Calu3 (cell line): ENCODE data around the gene RGS18. TPM values are rescaled to one million over a fixed set of nuclear protein-coding genes. Genes with fewer than 3 reads are reported as not detected.

ENCODE experiments used
- BruUV-seq: library from RNA; stranded (reverse); fragments of 400-500 nt; replicated peaks from 2 replicates; lab custom pipeline; 2021; lab: Mats Ljungman, UMichigan
- CTCF ChIA-PET: fragments of 300-600 bp; sonication (Branson Sonifier 250); formaldehyde crosslinking; loops from one replicate; lab custom pipeline; 2022; ENCODE audit warnings: antibody characterized with exemption; lab: Charles Lee
- DNase-seq: peaks from one replicate; pipeline ENCODE4 v3.0.0; 2022
- H3K27ac Mint-ChIP-seq: one replicate; pipeline ENCODE4 v1.8.0; 2022; ENCODE audit warnings: mixed read lengths; ENCODE audit not compliant: unreplicated experiment
- H3K27me3 Mint-ChIP-seq: one replicate; pipeline ENCODE4 v1.8.0; 2022; ENCODE audit warnings: mixed read lengths; ENCODE audit not compliant: unreplicated experiment
- H3K36me3 Mint-ChIP-seq: one replicate; pipeline ENCODE4 v1.8.0; 2022; ENCODE audit warnings: mild to moderate bottlenecking, moderate library complexity, mixed read lengths; ENCODE audit not compliant: insufficient read depth, unreplicated experiment
- H3K4me1 Mint-ChIP-seq: one replicate; pipeline ENCODE4 v1.8.0; 2022; ENCODE audit warnings: mild to moderate bottlenecking, low read depth, mixed read lengths; ENCODE audit not compliant: unreplicated experiment
- H3K4me3 Mint-ChIP-seq: one replicate; pipeline ENCODE4 v1.8.0; 2022; ENCODE audit warnings: mild to moderate bottlenecking, low read depth, moderate library complexity, mixed read lengths; ENCODE audit not compliant: unreplicated experiment
- H3K9me3 Mint-ChIP-seq: one replicate; pipeline ENCODE4 v1.8.0; 2022; ENCODE audit warnings: low read depth, mixed read lengths; ENCODE audit not compliant: unreplicated experiment
- CTCF ChIP-seq: fragments of 200-600 bp; IDR thresholded peaks from one replicate; pipeline ENCODE4 v1.8.0; 2022; ENCODE audit warnings: antibody characterized with exemption; ENCODE audit not compliant: unreplicated experiment
- intact Hi-C: fragments of 100-400 bp; cut with micrococcal nuclease; formaldehyde crosslinking; loops from one replicate; pipeline ENCODE4 v1.10.0; 2022; ENCODE audit not compliant: unreplicated experiment
- total RNA-seq: library from RNA; stranded (reverse); gene quantifications from 2 replicates; pipeline ENCODE4 v1.2.3, GENCODE V29; 2022

The RGS18 gene
- total RNA-seq, 1 experiment from 2014 or later = not detected

GRCh38 chr1:192232817-192233417 lies 74.7 kb downstream of the RGS18 start:
- CTCF ChIA-PET = no interaction called here
- Mint-ChIP-seq H3K4me1 (no peaks in the 10 kb centered on the region), H3K27me3 (no peaks in the 10 kb centered on the region), H3K27ac (no peak overlapping the region), H3K4me3 (no peak overlapping the region), H3K36me3 (no peaks in the 10 kb centered on the region), H3K9me3 (peaks cover 2% of the 10 kb centered on the region)
- DNase-seq = no peak
- TF ChIP-seq CTCF = no peak
- intact Hi-C loops = no loop called here
- no TSS peak for BruUV-seq

GRCh38 chr1:192235127-192235526 lies 76.9 kb downstream of the RGS18 start:
- H3K27me3 Mint-ChIP-seq = no peaks in the 10 kb centered on the region
- intact Hi-C loops = no loop called here
- no TSS peak for BruUV-seq
- no peak for DNase-seq
- no peaks in the 10 kb centered on the region for H3K36me3 Mint-ChIP-seq
- no peaks in the 10 kb centered on the region for H3K4me1 Mint-ChIP-seq
- no peak overlapping the region for H3K27ac Mint-ChIP-seq
- H3K9me3 Mint-ChIP-seq = peaks cover 2% of the 10 kb centered on the region
- CTCF ChIA-PET = no interaction called here
- no peak overlapping the region for H3K4me3 Mint-ChIP-seq
- no peak for TF ChIP-seq CTCF

Other genes with a start within 250 kb of the RGS18 start
- gene RGS21, start 158.5 kb downstream of the RGS18 start, total RNA-seq = not detected in 2 replicates